Suprapubic skin (tissue), 4 donors: ENCODE measurements around the gene HES1. TPM values are rescaled to one million over a fixed set of nuclear protein-coding genes. Genes with fewer than 3 reads are reported as not detected.

Experiments used
- DNase-seq, 2 donors: peaks; one replicate each; pipeline ENCODE4 v3.0.0-alpha.2; 2019; ENCODE audit warnings: low spot score in 2 of 2
- H3K27ac ChIP-seq: fragments of 200-600 bp; sonication (generic); one replicate; pipeline ENCODE4 v1.5.1; 2019
- H3K27me3 ChIP-seq: fragments of 200-600 bp; sonication (generic); one replicate; pipeline ENCODE4 v1.5.1; 2019
- H3K36me3 ChIP-seq: fragments of 200-600 bp; sonication (generic); one replicate; pipeline ENCODE4 v1.5.1; 2019
- H3K4me1 ChIP-seq: fragments of 200-600 bp; sonication (generic); one replicate; pipeline ENCODE4 v1.5.1; 2019
- H3K4me3 ChIP-seq: fragments of 200-600 bp; sonication (generic); one replicate; pipeline ENCODE4 v1.5.1; 2019; ENCODE audit warnings: mild to moderate bottlenecking
- H3K9me3 ChIP-seq: fragments of 200-600 bp; sonication (generic); one replicate; pipeline ENCODE4 v1.5.1; 2019
- EP300 ChIP-seq: sonication (generic); formaldehyde crosslinking; IDR thresholded peaks from one replicate; pipeline ENCODE4 v1.6.1; 2017; ENCODE audit warnings: antibody characterized with exemption
- POLR2A ChIP-seq, 2 donors: fragments of 450-650 bp; IDR thresholded peaks; one replicate each; pipeline ENCODE4 v1.6.1; 2017; ENCODE audit warnings: antibody characterized with exemption in 2 of 2, mild to moderate bottlenecking in 2 of 2, moderate library complexity in 2 of 2
- POLR2AphosphoS5 ChIP-seq, 3 donors: sonication (generic); formaldehyde crosslinking; IDR thresholded peaks; one replicate each; pipeline ENCODE4 v1.6.1; 2017; ENCODE audit warnings: antibody characterized with exemption in 3 of 3
- WGBS: methylation state at CpG from one replicate; pipeline ENCODE4 v1.1.5; 2018; 5-methylcytosine and 5-hydroxymethylcytosine counted together
- total RNA-seq, 4 donors: library from RNA; depleted of rRNA; stranded (reverse); fragments of >200 nt; gene quantifications; one replicate each; pipeline ENCODE4 v1.1.0, GENCODE V29; 2016
- TF ChIP-seq, protein P1 (sequence below), 2 donors: fragments of 200-600 bp in 1 of 2; fragments of 450-650 bp in 1 of 2; sonication (generic) in 1 of 2; IDR thresholded peaks; one replicate each; pipeline ENCODE4 v1.5.1; 2016 to 2019; ENCODE audit warnings: antibody characterized with exemption in 2 of 2, mild to moderate bottlenecking in 1 of 2, moderate library complexity in 1 of 2

The HES1 gene
- total RNA-seq, 4 donors from 2014 or later: 128 to 206 (median 154) TPM

GRCh38 chr3:194158942-194159439 is 23.0 kb downstream of the HES1 start:
- TF ChIP-seq EP300 (no peak), POLR2AphosphoS5 (IDR thresholded peaks at IDR 0.05) (peak in 1 of 3 donors; percentile 55), POLR2A (IDR thresholded peaks at IDR 0.05) (no peak)
- TF ChIP-seq, protein P1, sequence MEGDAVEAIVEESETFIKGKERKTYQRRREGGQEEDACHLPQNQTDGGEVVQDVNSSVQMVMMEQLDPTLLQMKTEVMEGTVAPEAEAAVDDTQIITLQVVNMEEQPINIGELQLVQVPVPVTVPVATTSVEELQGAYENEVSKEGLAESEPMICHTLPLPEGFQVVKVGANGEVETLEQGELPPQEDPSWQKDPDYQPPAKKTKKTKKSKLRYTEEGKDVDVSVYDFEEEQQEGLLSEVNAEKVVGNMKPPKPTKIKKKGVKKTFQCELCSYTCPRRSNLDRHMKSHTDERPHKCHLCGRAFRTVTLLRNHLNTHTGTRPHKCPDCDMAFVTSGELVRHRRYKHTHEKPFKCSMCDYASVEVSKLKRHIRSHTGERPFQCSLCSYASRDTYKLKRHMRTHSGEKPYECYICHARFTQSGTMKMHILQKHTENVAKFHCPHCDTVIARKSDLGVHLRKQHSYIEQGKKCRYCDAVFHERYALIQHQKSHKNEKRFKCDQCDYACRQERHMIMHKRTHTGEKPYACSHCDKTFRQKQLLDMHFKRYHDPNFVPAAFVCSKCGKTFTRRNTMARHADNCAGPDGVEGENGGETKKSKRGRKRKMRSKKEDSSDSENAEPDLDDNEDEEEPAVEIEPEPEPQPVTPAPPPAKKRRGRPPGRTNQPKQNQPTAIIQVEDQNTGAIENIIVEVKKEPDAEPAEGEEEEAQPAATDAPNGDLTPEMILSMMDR (IDR thresholded peaks at IDR 0.05): no peak
- Histone ChIP-seq H3K27ac (peak overlapping the region; percentile 4), H3K9me3 (no peaks in the 10 kb centered on the region), H3K27me3 (no peaks in the 10 kb centered on the region), H3K4me3 (no peak overlapping the region), H3K4me1 (peaks cover 45% of the 10 kb centered on the region), H3K36me3 (no peaks in the 10 kb centered on the region)
- 82% methylated on average over 3 of the region's 3 CpGs for WGBS
- DNase-seq: peak in 1 of 2 donors; percentile 75

DNA sequence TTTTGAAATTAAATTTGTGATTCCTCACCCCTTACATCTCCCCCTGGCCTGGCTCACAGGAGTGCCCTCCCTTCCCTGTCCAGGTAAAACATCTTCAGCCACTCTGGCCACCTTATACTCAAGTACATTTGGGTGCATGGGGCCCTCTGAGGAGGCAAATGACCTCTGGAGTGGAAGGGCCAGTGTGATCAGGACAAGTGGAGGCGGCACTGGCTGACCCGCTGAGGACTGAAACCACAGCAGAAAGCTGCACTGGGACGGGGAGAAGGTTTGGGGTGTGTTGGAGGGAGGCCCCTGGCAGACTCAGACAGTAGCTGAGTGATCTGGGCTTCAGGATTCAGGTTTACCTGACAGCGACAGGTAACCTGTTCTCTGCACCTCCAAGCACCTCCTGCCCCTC is 24.2 kb downstream of the HES1 start:
- H3K4me1 ChIP-seq: peaks cover 45% of the 10 kb centered on the region
- TF ChIP-seq EP300 (no peak), POLR2A (IDR thresholded peaks at IDR 0.05) (no peak), POLR2AphosphoS5 (IDR thresholded peaks at IDR 0.05) (no peak)
- TF ChIP-seq, protein P1 (IDR thresholded peaks at IDR 0.05): no peak
- WGBS: 96% methylated on average over 3 of the region's 4 CpGs
- no peaks in the 10 kb centered on the region for H3K9me3 ChIP-seq
- DNase-seq: no peak
- no peak overlapping the region for H3K4me3 ChIP-seq
- no peaks in the 10 kb centered on the region for H3K36me3 ChIP-seq
- peak overlapping the region; percentile 4 for H3K27ac ChIP-seq
- no peaks in the 10 kb centered on the region for H3K27me3 ChIP-seq

DNA sequence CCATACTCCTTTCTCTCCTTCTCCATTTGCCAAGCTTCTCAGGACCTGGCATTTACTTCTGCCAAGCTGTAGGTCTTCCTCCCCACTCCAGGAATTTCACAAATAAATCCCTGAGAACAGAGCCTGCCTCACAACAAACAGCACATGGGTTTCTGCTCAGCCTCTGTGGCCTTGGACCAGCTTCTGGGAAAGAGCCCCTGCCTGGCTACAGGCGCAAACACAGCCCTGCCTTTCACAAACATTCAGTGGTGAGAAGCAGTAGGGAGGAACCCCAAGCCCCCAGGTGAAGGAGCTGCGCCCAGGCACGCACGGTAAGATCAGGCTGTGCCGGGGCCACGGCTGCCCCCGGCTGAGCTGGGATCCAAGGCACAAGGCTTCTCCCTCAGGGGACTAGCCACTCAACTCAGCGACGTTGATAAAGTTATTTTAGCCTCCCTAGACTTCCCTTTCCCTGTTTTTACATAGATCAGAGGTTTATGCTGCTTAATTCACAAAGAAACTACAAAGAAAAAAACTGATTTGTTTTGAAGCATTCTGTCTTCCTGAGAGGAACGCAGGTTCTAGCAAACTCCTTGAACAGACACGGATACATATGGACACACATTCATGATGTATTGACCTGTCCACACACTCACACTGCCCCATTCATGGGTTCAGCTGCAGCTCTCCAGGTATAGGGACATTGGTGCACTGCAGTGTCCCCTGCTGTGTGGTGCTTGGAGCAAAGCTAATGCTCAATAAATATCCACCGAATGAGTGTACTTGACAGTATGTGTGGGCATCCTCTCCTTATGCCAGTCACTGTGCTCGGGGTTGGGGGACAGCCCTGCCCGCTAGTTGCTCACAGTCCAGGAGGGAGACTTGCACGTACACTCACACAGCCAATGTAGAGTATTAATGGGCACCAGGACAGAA is 25.4 kb downstream of the HES1 start:
- TF ChIP-seq EP300: no peak
- TF ChIP-seq, protein P1 (IDR thresholded peaks at IDR 0.05): no peak
- TF ChIP-seq POLR2AphosphoS5 (IDR thresholded peaks at IDR 0.05): no peak
- TF ChIP-seq POLR2A (IDR thresholded peaks at IDR 0.05): no peak
- Histone ChIP-seq H3K36me3 (no peaks in the 10 kb centered on the region), H3K4me1 (peaks cover 45% of the 10 kb centered on the region), H3K27ac (peak overlapping the region; percentile 64), H3K27me3 (no peaks in the 10 kb centered on the region), H3K9me3 (no peaks in the 10 kb centered on the region), H3K4me3 (no peak overlapping the region)
- DNase-seq: no peak
- 46% methylated on average over 15 of the region's 15 CpGs for WGBS

DNA sequence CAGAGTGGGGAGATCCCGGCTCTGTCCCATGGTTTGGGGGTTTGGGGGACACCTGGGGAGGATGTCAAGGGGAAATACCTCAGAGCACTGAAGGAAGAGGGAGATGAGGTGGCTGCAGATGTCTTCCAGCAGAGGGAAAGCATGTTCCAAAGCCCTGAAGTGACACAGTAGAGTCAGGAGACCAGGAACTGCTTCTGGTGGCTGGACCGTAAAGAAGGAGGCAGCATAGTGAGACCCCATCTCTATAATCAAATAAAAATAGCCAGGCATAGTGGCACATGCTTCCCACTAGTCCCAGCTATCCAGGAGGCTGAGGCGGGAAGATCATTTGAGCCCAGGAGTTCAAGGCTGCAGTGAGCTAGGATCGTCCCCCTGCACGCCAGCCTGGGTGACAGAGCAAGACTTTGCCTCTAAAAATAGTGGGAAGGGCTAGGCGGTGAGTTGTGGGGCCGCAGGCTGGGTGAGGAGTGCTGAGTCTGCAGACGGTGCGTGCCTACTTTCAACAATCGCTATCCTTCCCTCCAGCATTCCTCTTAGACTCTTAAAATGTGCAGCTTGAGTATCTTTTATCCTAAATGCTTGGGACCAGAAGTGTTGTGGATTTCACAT is 26.2 kb downstream of the HES1 start:
- H3K4me1 ChIP-seq: peaks cover 52% of the 10 kb centered on the region
- H3K9me3 ChIP-seq: no peaks in the 10 kb centered on the region
- no peak for TF ChIP-seq POLR2A (IDR thresholded peaks at IDR 0.05)
- no peak for TF ChIP-seq POLR2AphosphoS5 (IDR thresholded peaks at IDR 0.05)
- no peak for TF ChIP-seq EP300
- TF ChIP-seq, protein P1 (IDR thresholded peaks at IDR 0.05): no peak
- H3K27ac ChIP-seq: no peak overlapping the region
- no peak overlapping the region for H3K4me3 ChIP-seq
- DNase-seq: no peak
- 84% methylated on average over 10 of the region's 10 CpGs for WGBS
- no peaks in the 10 kb centered on the region for H3K36me3 ChIP-seq
- H3K27me3 ChIP-seq: no peaks in the 10 kb centered on the region
